HepG2 (cell line): ENCODE data around the gene DDIT4. TPM values are rescaled to one million over a fixed set of nuclear protein-coding genes. Genes with fewer than 3 reads are reported as not detected.

Source experiments
- ADNP ChIP-seq: sonication (generic); formaldehyde crosslinking; IDR thresholded peaks from 2 replicates; pipeline ENCODE4 v1.4.0; 2020; ENCODE audit warnings: missing genetic modification reagents
- CREBL2 ChIP-seq: sonication (generic); formaldehyde crosslinking; IDR thresholded peaks from 2 replicates; pipeline ENCODE4 v1.8.1; 2023; ENCODE audit warnings: missing genetic modification reagents, mild to moderate bottlenecking, borderline replicate concordance
- EEA1 ChIP-seq: sonication (generic); formaldehyde crosslinking; IDR thresholded peaks from 2 replicates; pipeline ENCODE4 v1.5.1; 2020; ENCODE audit warnings: mild to moderate bottlenecking, missing genetic modification reagents, borderline replicate concordance
- HNF1B ChIP-seq: sonication (generic); formaldehyde crosslinking; IDR thresholded peaks from 2 replicates; pipeline ENCODE4 v1.5.1; 2020; ENCODE audit warnings: mild to moderate bottlenecking, moderate library complexity, missing genetic modification reagents
- IKZF5 ChIP-seq: IDR thresholded peaks from 2 replicates; pipeline ENCODE4 v1.6.1; 2018; ENCODE audit warnings: missing genetic modification reagents, mild to moderate bottlenecking, missing compliant biosample characterization
- KDM1A ChIP-seq: IDR thresholded peaks from 2 replicates; pipeline ENCODE4 v1.6.1; 2016; ENCODE audit warnings: missing compliant biosample characterization
- KDM6A ChIP-seq: IDR thresholded peaks from 2 replicates; pipeline ENCODE4 v1.6.1; 2016; ENCODE audit warnings: low read depth
- NFATC3 ChIP-seq: sonication (generic); formaldehyde crosslinking; IDR thresholded peaks from 2 replicates; pipeline ENCODE4 v1.5.1; 2020; ENCODE audit warnings: mild to moderate bottlenecking, missing genetic modification reagents
- PBX2 ChIP-seq: IDR thresholded peaks from 2 replicates; pipeline ENCODE4 v1.6.1; 2016; ENCODE audit warnings: control low read depth
- PRPF4 ChIP-seq: fragments of 200-400 bp; formaldehyde crosslinking; IDR thresholded peaks from 2 replicates; pipeline ENCODE4 v1.6.1; 2016; ENCODE audit warnings: low read length, low read depth; ENCODE audit not compliant: poor library complexity, severe bottlenecking
- RARA ChIP-seq: IDR thresholded peaks from 2 replicates; pipeline ENCODE4 v1.6.1; 2016; ENCODE audit warnings: missing genetic modification reagents, missing compliant biosample characterization
- RXRA ChIP-seq: sonication (generic); formaldehyde crosslinking; IDR thresholded peaks from 2 replicates; pipeline ENCODE4 v1.5.1; 2020; ENCODE audit warnings: missing genetic modification reagents
- ZNF160 ChIP-seq: sonication (generic); formaldehyde crosslinking; IDR thresholded peaks from 2 replicates; pipeline ENCODE4 v1.8.0; 2022; ENCODE audit warnings: mild to moderate bottlenecking, inconsistent platforms, missing genetic modification reagents
- ZNF280D ChIP-seq: sonication (generic); formaldehyde crosslinking; IDR thresholded peaks from 2 replicates; pipeline ENCODE4 v1.5.1; 2020; ENCODE audit warnings: mild to moderate bottlenecking, missing genetic modification reagents
- ZNF574 ChIP-seq: sonication (generic); formaldehyde crosslinking; IDR thresholded peaks from 2 replicates; pipeline ENCODE4 v1.4.0; 2020; ENCODE audit warnings: missing genetic modification reagents
- ZNF639 ChIP-seq: conservative IDR thresholded peaks from 2 replicates; pipeline ENCODE4 v1.6.1; 2018; ENCODE audit warnings: missing genetic modification reagents
- ZSCAN12 ChIP-seq: sonication (generic); formaldehyde crosslinking; IDR thresholded peaks from 2 replicates; pipeline ENCODE4 v1.9.0; 2021; ENCODE audit warnings: mild to moderate bottlenecking, missing genetic modification reagents
- polyA plus RNA-seq, 8 experiments: library from polyadenylated mRNA; depleted of rRNA in 3 of 8; stranded (reverse) in 7 of 8; unstranded in 1 of 8; fragments of >200 nt; fragmentation: Illumina TruSeq in 4 of 8; extraction: Trizol in 4 of 8; gene quantifications; 2 replicates each; pipeline versions ENCODE4 v1.2.1 to v1.2.3, GENCODE V29; 2011 to 2016; ENCODE audit warnings: low read depth in 4 of 8, missing spikeins in 1 of 8, mixed read lengths in 1 of 8; ENCODE audit not compliant: insufficient read depth in 1 of 8
- total RNA-seq, 5 experiments: library from RNA; depleted of rRNA; stranded (reverse); fragments of >200 nt; fragmentation: Illumina TruSeq; extraction: Trizol; gene quantifications; 2 replicates each; pipeline ENCODE4 v1.2.3, GENCODE V29; 2016; ENCODE audit warnings: low read depth in 1 of 5

The DDIT4 gene
- total and polyA plus RNA-seq, 2 of the 13 experiments (the other 11 are each of a cell fraction or from before 2014, with no cell fraction given) = 35.6 to 40.7 TPM

GRCh38 chr10:72316748-72317435 is 43.2 kb downstream of the DDIT4 start (continued):
- TF ChIP-seq RXRA (CRISPR knock-in tag) = peak; percentile 68
- peak; percentile 55; the same call in 1 of the 2 replicates for TF ChIP-seq ZNF160 (CRISPR knock-in tag)
- peak; percentile 74 for TF ChIP-seq RARA
- 0 out of 2 replicates have a peak, but pooled peaks have one; percentile 62 for TF ChIP-seq ZNF280D (CRISPR knock-in tag)
- TF ChIP-seq NFATC3 (CRISPR knock-in tag) = no peak
- TF ChIP-seq ZNF574 (CRISPR knock-in tag) = peak; percentile 71
- TF ChIP-seq HNF1B (CRISPR knock-in tag) = peak; percentile 49; the same call in 1 of the 2 replicates
- TF ChIP-seq EEA1 (CRISPR knock-in tag) = peak; percentile 27; the same call in 1 of the 2 replicates
- 0 out of 2 replicates have a peak, but pooled peaks have one; percentile 44 for TF ChIP-seq KDM6A (CRISPR knock-in tag)
- no peak for TF ChIP-seq CREBL2 (CRISPR knock-in tag)
- peak; percentile 18; the same call in 1 of the 2 replicates for TF ChIP-seq ZSCAN12
- peak; percentile 63; the same call in 1 of the 2 replicates for TF ChIP-seq ZNF639
- peak; percentile 75 for TF ChIP-seq KDM1A (CRISPR knock-in tag)
- TF ChIP-seq ADNP (CRISPR knock-in tag) = 0 out of 2 replicates have a peak, but pooled peaks have one; percentile 50
- no peak for TF ChIP-seq PRPF4
- peak; percentile 29; the same call in 1 of the 2 replicates for TF ChIP-seq PBX2
- TF ChIP-seq IKZF5 (CRISPR knock-in tag) = peak; percentile 83
